ENCODE measurements around the gene UBXN11.
"Not testable (repeated sequence)": the region's sequence is repeated elsewhere in the genome, so short reads cannot be mapped to it uniquely, and the experiment has no call there.

UBXN11 gene

DNA sequence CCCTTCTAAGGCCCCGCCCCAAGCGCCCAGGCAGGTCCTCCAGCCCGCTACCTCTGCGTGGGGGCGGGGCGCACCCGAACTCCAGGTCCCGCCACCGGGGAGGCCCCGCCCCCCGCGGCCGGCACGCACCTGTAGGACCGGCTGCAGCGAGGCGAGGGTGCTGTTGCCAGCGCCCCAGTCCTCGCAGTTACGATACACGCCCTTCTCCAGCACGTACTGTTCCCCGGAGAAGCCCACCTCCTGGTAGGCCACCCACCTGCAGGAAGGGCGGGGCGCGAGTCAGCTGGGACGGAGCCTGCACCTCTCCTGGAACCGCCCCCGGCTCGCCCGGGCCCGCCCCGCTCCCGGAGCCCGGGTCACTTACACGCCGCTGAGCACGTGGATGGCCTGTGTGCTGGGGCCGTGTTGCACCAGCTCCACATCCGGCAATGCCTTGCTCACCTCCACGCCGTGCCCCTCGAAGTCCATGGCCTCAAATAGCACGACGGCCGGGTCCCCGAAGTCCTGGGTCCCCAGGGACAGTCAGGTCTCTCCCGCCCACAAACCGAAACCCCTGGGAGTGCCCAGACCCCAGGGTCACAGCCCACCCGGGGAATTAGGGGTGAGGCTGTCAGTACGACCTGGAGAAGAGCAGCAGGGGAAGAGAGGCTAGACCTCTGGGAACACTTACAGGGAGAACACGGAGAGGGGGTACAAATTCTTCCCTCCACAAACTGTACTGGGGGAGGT is 30.2 kb upstream of the UBXN11 start:
- DNase-seq (ENCODE audit: low spot score), result no peak

DNA sequence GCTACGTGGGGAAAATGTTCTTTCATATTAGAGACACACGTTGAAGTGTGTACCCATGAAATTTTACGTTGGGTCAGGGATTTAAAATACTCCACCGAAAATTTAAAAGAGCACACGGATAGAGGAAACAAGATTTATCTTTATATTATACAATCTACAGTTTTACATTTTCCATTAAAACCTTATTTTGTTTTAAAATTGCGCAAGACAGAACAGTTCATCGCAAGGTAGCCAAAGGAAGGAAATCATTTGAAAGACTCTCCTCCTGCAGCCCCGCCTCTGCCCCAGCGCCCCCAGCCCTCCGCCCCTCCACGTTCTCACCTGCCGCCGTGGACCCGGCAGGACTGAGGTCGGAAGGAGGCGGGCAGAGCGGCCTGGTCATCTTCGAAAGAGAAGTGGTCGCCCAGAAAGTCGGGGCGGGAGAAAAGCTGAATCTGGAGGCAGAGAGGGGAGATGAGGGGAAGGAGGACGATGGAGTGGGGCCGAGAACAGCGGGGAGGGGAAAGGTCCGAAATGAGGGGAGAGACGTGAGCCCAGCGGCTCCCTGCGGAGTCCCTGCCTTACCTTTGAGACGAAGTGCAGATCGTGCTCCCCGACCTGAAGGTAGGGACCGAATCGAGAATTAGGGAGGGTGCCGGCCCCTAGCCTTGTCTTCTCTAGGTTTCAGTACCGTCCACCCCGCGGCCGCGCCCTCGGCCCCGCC is 29.5 kb upstream of the UBXN11 start:
- no peak for DNase-seq (ENCODE audit: low spot score)

DNA sequence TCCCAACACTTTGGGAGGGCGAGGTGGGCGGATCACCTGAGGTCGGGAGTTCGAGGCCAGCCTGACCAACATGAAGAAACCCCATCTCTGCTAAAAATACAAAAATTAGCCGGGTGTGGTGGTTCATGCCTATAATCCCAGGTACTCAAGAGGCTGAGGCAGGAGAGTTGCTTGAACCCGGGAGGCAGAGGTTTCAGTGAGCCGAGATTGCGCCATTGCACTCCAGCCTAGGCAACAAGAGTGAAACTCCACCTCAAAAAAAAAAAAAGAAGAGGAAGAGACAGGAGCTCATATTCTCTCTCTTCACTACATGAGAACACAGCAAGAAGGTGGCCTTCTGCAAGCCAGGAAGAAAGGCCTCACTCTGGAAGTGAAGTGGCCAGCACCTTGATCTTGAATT is 26.9 kb upstream of the UBXN11 start:
- not testable (repeated sequence) for DNase-seq (ENCODE audit: low spot score)

DNA sequence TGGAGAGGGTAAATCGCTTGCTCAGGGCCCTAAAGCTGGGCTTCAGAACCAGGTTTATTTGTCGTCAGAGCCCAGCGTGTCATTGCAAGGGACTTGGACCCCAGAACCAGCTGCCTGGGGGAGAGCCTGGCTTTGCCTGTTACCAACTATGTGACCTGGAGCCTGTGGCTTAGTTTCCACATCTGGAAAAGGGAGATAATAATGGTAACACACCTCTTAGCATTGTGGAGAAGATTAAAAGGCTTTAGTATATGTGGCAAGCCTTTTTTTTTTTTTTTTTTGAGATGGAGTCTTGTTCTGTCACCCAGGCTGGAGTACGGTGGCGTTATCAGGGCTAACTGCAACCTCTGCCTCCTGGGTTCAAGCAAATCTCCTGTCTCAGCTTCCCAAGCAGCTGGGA is 23.8 kb upstream of the UBXN11 start:
- DNase-seq (ENCODE audit: low spot score), result no peak

DNA sequence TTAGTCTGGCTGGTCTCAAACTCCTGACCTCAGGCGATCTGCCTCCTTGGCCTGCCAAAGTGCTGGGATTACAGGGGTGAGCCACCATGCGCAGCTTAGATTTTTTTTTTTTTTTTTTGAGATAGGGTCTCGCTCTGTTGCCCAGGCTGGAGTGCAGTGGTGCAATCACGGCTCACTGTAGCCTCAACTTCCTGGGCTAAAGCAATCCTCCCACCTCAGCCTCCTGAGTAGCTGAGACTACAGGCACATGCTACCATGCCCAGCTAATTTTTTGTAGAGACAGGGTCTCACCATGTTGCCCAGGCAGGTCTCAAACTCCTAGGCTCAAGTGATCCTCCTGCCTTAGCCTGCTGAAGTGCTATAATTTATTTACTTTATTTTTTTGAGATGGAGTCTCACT is 22.9 kb upstream of the UBXN11 start:
- DNase-seq (ENCODE audit: low spot score), result not testable (repeated sequence)

DNA sequence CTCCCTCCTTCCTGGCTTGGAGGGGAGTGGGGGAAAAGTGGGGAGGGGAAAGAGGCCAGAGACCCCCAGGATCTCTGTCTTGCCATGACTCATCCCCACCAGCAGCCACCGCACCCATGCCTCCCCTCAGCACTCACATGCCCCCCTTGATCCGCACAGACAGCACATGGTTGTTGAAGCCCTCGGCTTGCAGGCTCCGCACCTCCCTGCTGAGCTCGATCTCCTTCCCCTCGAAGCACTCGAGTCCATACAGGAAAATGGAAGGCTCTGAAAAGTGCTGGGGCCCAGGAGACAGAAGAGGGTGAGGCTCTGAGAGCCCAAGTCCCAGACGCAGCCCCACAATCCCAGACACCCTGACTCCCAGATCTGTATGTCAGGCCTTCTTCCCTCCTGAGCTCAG is 22.2 kb upstream of the UBXN11 start:
- no peak for DNase-seq (ENCODE audit: low spot score)

DNA sequence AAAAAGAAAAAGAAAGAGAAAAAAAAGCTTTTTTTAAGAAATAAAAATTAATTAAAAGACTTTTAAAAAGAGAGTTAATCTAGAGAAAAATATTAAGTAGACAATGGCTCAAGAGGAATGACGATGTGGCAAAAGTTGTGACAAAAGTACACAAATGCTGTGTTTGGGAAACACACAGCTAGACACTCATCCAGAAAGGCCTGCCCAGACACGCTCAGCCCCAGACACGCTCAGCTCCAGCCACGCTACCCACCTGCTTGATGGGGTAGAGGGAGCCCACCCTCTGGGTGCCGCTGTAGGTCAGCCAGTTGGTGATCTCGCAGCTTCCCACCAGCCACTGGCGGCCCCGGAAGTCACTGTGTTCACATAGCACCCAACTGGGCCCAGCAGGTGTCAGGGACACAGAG is 21.5 kb upstream of the UBXN11 start:
- no peak for DNase-seq (ENCODE audit: low spot score)

DNA sequence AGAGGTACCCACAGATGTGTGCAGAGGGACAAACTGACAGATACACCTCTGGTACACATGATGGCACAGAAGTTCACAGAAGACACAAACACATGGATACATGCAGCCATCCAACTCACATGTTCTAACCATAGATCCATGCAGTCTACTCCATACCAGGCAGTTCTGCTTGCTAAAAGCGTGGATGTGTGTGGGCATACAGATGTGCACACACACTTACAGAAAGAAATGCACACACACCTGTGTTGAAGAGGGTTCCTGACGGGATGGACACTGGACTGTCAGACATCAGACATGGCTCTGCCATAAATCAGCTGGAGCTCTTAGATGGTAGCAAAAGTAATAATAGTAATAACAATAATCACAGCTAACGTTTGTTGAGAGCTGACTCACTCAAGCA is 18.1 kb upstream of the UBXN11 start:
- DNase-seq (ENCODE audit: low spot score), result no peak

DNA sequence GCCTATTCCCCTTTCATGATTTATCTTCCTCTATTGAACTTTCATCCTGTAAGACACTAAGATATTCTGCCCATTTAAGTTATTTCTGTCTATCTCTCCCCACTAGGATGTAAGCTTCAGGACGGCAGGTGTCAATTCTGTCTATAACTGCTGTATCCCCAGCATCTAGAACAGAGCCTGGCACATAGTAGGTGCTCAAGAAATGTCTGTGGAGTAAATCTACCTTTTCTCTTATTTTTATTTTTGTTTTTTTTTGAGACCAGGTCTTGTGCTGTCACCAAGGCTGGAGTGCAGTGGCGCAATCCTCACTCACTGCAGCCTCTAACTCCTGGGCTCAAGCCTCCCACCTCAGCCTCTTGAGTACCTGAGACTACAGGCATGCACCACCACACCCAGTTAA is 16.9 kb upstream of the UBXN11 start:
- DNase-seq (ENCODE audit: low spot score), result no peak

DNA sequence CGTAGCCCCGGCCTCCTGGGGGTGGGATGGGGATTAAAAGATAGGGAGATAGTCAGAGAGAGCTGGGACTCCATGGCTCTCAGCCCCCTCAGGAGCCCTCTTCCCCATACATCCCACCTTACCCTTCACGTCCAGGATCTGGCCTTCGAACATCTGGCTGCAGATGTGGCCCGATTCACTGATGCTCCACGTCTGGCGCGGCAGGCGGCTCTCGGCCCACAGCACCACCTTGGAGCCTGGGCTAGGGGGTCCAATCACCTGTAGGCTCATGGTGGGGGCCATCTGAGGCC is 15.6 kb upstream of the UBXN11 start:
- DNase-seq (ENCODE audit: low spot score), result no peak

DNA sequence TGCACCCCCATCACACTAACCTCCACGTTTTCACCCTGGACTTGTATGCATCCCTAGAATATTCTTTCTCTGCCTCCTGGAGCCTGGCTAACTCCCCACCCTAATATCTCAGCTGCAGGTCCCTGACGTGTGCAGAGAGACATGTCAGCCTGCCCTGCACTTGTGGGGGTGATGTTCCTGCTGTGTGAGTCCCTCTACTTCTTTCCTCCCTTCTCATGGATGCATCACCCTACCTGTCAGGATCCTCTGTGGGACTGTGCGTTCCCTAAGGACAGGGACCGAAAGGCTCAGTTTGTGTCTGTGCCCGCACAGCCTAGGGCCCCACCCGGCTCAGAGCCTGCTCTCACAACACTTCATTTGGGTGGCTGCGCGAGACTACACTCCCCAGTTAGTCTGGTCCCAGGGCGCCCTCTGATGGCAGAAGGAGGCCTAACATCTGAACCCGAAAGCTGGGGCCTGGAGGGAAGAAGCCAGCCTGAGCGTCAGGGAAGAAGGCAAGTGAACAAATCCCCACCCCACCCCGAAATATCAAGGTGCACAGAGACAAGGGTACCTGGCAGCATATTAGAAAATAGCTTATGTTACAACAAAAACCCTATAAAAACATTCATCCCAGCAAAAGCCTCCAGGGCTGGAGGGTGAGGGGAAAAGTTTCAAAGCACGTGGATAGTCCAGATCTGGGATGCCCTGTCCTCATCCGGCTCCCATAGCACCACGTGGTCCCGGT is 15.0 kb upstream of the UBXN11 start:
- DNase-seq (ENCODE audit: low spot score), result peak; percentile 91

DNA sequence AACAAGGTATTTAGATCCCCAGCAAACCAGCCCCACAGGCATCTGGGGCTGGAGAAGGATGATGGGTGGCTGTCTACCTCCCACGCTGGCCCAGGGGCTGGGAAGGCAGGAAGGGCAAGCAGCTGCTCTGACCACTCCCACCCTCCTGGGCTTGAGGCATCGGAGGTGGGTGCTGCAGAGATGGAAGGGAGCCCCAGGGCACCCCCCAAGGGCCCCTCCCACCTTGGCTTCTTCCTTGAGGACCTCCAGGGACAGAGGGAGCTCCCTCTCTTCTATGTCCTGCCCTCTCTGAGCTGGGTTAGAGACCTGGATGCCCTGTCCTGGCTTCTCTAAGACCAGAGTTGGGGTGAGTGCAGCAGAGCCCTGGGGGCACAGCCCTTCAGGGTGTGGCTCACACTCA is 14.5 kb upstream of the UBXN11 start:
- DNase-seq (ENCODE audit: low spot score), result no peak

DNA sequence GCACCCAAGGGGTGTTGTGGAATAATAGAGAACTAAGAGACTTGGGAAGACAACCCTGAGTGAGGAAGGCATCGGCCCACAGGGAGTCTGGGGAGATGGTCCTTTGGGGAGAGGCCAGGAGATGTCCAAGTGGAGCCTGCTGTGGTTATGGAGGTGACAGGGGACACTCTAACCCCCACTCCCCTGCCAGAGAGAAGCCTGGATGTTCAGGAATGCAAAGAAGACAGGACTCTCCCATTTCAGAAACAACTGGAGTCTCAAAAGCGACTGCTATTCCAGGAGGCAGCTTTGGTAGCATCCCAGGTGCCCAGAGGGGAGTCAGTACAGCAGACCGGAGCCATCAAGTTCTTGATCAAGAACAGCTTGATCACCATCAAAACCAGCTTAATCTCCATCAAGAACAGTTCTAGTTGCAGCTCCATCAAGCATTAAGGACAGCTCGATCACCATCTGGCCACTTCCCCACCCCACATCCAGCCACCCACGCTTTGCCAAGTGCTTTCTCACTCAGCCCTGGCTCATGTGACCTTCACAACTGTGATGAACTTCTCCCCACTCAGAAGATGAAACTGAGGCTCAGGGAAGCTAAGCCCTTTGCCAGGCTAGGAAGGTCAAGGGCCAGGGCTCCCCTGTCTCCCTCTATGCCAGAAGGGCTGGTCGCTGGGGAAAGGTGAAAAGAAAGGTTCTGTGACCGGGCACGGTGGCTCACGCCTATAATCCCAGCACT is 12.1 kb upstream of the UBXN11 start:
- no peak for DNase-seq (ENCODE audit: low spot score)

DNA sequence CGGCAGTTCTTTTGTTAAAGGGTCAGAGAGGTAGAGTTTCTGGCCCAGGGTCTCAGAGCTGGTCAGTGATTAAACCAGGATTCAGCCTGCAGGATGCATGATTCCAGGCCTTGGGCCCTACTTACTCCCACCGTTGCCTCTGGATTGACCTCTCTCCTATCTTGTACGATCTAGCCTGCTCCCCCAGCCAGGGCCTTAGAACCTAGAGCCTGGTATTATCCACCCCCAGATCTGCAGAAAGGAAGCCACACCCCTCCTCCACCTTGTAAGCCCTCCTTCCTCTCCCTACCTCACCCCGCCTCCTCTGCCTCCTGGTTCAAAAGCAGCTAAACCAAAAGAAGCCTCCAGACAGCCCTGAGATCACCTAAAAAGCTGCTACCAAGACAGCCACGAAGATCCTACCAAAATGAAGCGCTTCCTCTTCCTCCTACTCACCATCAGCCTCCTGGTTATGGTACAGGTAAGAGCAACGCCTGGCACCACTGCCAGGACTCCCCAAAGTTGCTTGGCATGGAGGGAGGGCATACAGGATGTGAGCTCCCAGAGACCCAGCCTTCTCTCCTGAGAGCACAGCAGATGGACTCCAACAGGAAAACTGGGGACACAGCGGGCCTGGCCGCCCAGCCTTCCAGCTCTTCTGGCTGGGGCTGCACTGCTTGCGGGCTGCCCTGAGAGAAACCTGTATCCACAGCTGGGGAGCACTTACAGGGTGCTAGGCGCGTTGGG is 11.3 kb upstream of the UBXN11 start, which contains the start of gene CD52:
Gene CD52 (plus strand): TSS at position 347 of the 726 bp plus-strand sequence. CDS start 60 bp downstream, at position 407.
- no peak for DNase-seq (ENCODE audit: low spot score)

DNA sequence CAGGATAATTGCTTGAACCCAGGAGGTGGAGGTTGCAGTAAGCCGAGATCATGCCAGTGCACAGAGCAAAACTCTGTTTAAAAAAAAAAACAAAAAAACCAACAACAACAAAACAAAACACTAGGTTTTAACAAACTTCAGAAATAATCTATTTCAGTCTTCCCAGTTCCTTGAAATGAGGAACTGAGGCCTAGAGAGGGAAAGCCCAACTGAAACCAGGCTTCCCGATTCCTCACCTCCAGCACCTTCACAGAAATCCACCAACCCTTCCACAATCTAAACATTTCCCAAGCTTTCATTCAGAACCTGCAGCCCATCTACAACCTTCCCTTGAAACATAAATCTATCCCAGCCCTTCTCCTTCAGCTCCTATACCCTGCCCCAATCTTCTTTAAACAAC is 10.7 kb upstream of the UBXN11 start:
- no peak for DNase-seq (ENCODE audit: low spot score)

DNA sequence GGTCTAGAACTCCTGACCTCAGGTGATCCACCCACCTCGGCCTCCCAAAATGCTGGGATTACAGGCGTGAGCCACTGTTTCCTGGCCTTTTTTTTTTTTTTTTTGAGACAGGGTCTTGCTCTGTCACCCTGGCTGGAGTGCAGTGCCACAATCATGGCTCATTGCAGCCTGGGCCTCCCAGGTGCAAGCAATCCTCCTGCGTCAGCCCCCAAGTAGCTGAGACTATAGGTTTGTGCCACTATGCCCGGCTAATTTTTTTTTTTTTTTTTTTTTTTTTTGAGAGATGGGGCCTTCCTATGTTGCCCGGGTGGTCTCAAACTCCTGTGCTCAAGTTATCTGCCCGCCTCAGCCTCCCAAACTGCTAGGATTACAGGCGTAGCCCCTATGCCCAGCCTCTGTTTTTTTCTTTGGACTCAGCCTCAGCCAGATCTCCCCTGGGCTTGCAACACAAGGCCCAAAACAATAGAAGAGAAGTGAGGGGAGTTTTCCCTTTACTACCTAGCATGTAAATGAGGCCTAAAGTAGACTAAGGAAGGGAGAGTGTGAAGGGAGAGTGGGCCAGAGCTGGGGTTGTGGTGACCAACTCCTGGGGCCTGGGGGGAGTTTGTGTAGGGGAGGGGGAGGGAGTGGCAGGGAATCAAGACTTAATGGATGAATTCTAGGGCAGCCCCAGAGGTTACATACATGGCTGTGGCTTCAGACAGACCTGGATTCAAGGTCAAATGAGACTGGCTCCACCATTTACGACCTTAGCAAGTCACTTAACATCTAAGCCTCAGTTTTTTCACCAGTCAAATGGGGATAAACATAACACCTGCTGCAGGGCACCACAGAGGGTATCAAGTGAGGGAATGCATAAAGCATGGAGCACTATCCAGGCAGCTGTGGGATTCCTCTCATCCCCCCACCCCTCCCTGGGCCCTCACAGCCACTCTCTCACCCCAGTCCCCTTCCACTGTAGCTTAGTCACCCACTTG is 9.7 kb upstream of the UBXN11 start:
- DNase-seq (ENCODE audit: low spot score), result no peak

DNA sequence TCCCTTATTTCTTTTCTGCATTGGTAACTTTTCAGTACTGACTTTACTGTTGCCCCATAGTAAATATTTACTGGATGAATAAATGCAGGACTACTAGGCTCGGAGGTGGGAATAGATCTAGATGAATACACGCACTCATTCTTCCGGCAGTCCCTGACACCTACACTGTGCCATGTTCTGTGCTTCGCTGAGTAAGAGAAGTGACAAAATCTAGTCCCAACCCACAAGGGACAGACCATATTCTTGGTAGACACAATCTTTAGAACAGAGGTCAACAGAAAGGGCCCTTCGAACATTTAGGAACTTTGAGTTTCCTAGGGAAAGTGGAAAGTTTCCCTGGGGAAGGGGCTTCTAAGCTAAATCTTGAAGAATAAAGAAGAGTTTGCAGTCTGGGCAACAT is 8.1 kb upstream of the UBXN11 start:
- DNase-seq (ENCODE audit: low spot score), result no peak

DNA sequence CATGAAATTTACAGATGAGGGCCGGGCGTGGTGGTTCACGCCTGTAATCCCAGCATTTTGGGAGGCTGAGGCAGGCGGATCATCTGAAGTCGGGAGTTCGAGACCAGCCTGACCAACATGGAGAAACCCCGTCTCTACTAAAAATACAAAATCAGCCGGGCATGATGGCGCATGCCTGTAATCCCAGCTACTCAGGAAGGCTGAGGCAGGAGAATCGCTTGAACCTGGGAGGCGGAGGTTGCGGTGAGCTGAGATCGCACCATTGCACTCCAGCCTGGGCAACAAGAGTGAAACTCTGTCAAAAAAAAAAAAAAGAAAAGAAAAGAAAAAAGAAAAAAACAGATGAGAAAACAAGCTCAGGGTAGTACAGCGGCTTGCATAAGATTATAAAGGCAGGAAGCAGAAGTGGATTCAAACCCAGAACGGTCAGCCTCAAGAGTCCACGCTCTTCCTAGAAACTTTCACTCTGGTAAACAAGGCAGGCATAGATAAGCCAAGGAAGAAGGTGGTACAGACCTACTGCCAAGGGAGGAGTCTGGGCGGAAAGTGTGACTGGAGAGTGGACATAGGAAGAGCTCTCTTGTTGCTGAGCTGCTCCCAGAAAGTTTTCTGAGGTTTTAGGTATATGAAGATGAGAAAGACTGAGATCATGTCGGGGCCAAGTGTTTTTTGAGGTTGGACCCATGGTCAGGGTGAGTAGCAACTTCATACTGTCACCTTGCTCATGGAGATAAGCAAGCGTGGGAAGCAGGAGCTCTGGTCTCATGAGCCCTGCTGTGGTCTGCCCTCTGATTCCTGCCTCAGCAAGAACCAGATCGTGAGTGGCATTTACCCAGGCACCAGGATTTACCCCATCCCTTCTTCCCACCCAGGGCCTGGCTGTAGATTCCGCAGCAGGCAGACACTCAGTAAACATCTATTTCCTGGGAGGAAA is 1.8 kb upstream of the UBXN11 start:
- DNase-seq (ENCODE audit: low spot score), result not testable (repeated sequence)

DNA sequence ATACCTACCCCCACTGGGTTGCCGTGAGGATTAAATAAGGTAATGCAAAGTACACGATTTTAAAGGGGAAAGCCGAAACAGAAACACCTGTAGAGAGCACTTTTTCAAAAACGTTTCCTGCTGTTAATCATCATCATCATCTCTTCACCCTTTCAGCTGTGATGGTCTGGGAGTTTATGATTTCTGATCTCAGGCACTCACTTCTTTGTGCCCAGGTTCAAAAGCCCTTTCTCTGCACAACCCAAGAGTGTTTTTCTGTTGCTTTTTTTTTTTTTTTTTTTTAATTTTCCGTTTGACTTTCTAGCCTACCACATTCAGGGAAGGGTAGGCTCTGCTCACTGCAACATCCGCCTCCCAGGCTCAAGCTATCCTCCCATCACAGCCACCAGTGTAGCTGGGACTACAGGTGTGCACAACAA is 936 bp upstream of the UBXN11 start:
- DNase-seq (ENCODE audit: low spot score), result no peak

Measured in hepatic stellate cell (primary cell).